Erythroblast (primary cell): ENCODE data around the gene BHLHE41.

Experiments used
- DNase-seq, 2 experiments: peaks; one replicate each; lab custom pipeline; 2025; lab: John Stamatoyannopoulos, UW
- GATA1 ChIP-seq: IDR thresholded peaks from 2 replicates; pipeline ENCODE4 v1.6.1; 2011; ENCODE audit warnings: low read depth, mild to moderate bottlenecking, control low read depth, low read length, moderate library complexity
- POLR2A ChIP-seq: IDR thresholded peaks from 2 replicates; pipeline ENCODE4 v1.6.1; 2011; ENCODE audit warnings: mild to moderate bottlenecking, low read length

The BHLHE41 gene

DNA sequence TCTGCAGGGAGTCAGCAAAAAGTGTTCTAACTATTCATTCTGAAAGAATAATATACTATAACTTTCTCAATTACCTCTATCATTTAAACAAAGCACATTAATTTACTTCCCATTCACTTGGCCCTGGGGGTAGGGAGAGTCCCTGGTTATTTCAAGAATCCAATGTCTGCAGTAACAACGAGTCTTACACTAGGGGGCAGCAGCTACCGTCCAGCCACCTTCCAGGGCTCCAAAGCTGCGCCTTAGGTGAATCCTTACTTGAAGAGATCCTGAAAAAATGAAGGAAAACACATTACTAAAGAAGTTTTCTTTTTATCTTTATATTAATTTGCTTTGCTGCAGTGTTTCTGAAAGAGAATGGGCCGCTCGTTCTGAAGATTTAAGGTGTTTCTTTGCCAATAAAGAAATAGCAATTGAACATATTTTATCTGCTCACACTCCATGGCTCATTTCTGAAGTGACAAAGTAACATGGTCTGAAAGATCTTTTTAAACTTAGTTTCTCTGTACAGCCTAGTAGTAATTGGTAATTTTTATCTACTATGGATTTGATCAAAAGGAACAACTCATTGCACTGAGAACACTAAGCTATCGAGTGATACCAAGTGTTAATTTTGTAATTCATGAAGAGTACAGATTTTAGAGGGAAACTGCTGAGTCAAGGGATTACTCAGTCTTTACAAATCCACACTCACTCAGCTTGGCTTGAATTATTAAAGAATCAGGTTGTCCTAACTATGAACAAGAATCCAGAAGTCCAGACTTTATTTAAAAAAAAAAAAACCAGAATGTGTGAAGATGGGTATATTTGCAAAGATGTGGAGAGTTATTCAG, 27.6 kb downstream of the BHLHE41 start:
- DNase-seq, result peak; percentile 62 to 79
- no peak for TF ChIP-seq POLR2A
- TF ChIP-seq GATA1, result no peak

DNA sequence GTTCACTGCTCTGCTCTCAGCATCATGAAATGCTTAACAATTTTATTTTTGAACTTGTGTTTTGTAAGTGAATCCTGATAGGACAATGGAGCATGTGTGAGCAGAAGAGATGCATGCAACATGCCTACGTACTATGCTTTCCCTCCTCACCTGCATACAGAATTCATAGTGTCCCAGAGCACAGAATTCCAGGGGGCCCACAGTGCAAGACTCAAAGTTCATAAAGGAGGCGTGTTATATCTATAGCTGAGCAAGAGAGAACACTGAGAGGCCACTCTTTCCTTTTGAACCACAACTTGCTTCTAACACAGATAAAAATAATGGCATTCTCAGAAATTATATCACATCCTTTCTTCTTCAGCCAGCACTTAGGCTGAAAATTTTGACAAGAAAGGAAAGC, 28.8 kb downstream of the BHLHE41 start:
- TF ChIP-seq POLR2A (no peak), GATA1 (no peak)
- no peak for DNase-seq

DNA sequence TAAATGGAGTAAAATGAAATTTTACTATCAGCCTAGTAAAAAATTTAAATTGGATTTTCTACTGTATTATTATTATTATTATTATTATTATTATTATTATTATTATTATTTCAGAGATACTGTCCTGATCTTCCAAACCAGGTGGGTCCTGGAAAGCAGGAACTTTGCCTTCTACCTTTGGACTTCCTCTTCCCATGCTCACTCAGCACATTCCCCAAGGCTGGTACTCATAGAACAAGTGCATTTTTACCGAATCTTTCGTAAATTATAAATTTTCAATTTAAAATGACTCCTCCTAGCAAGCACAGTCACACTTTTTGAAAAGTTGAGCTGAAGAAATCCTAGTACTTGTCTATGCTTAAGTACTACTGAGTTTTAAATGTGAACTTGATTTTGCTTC, 29.7 kb downstream of the BHLHE41 start:
- TF ChIP-seq POLR2A (no peak), GATA1 (no peak)
- DNase-seq, result no peak

DNA sequence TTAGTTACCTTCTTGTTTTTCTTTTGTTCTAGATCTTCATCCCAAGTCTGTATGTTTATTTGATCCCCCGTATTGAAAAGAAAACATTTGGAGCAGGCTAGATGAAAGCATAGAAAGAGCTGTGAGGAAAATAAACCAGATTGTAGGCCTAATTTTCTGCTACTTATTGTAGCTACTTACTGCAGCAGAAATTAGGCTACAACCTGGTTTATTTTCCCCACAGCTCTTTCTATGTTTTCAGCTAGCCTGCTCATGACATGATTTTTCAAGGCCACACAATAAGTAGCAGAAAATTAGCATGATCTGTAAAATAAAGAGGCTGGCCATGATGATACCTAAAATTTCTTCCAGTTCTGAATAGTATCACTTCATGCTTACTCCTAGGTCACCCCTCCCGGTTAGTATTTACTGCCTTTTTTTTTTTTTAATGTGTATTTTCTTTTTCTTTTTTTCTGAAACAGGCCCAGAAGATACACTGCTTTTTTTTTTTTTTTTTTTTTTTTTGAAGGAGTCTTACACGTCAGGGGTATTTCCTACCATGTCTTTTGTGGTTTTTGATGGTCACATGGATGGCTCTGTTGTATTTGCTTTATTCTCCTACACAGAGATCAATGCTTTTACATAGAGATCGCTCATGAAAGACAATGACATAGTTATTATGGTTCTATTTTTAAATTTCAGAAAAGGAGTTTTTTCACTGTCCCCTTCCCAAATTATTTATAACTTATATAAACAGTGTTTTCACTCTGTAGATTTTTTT, 32.3 kb downstream of the BHLHE41 start:
- TF ChIP-seq POLR2A (no peak), GATA1 (no peak)

DNA sequence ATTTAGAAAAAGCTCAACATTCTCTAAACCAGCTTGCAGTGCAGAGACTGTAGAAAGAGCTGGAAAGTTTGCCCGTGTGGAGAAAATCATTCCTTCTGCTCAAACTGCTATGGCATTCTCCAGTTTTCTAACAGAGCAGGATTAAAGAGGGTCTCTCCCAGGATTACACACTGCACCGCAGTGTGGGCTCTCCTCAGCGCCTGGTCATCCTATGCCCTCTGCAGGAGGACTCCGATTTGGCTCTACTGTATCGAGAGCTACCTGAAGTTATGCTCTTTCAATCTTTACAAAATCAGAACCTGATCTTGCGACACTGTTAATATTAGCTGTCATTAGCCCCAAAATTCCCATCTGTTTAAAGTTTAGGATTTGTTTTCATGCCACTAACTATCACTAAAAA, 33.0 kb downstream of the BHLHE41 start:
- no peak for DNase-seq
- TF ChIP-seq GATA1, result no peak
- TF ChIP-seq POLR2A, result no peak

More for the DNA sequence above, 32.3 kb downstream of the BHLHE41 start:
- DNase-seq, result no peak

DNA sequence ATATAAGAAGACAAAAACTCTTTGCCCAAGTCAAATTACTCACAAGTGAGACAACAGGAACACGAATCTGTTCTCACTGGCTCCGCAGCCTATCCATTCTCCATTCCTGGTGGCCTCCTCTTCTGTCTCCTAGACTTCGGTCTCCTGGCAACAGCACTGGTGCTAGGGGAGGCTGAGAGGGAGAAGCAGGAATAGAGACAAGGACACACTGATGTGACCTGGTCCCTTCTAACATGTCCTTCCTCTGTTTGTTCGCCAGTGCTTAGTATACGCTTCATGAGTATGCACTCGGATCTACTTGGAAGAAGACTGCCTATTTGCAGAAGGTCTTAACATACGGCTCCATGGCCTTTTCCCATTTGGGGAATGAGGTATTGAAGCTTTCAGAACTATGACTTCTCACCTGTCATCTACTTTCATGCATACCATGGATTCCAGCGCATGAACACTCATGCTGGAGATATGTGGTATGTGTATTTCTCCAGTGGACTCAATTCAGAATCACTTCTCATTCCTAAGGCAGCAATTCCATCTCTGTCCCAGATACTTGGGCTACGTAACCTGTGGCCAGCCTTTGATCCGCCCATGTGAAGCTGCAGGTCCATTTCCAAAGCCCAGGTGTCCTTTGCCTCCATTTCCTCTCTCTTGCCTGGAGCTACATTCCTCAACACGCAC, 33.9 kb downstream of the BHLHE41 start:
- DNase-seq, result no peak
- no peak for TF ChIP-seq GATA1
- TF ChIP-seq POLR2A, result no peak

DNA sequence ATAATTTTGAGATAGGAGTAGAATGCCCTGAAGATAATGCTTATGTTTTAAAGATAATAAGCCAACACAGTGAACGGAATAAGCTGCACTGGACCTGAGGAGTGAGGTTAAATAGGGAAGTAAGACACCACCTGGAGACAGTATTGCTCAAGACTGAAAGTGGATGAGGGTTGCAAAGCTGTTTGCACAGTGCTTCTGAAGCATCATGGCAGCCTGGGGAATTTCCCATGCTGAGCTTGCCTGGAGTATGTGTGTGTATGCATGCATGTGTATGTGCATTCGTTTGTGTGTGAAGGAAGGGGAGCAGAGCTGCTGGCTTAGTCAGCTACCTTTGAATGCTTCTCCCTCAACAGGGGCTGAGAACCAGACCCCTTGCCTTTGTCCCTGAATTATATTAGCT, 35.8 kb downstream of the BHLHE41 start:
- TF ChIP-seq GATA1, result no peak
- no peak for DNase-seq

DNA sequence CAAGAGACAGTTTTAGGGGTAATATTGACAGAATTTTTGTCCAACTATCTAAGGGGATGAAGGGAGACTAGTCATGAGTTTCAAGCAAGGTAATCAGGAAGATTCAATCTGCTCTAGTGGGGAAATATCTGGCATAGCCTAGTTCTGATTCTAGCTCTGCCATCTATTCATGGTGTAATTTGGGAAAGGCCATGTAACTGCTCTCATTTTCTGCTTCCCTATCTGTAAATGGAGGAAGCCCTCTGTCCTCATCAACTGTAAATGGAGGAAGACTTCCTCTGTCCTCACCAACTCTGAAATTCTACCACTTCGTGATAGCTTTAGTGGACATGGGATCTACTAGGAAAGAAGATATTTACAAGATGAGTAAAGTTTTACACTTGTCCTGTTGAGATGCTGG, 37.9 kb downstream of the BHLHE41 start:
- TF ChIP-seq GATA1, result no peak
- no peak for TF ChIP-seq POLR2A
- DNase-seq, result no peak

DNA sequence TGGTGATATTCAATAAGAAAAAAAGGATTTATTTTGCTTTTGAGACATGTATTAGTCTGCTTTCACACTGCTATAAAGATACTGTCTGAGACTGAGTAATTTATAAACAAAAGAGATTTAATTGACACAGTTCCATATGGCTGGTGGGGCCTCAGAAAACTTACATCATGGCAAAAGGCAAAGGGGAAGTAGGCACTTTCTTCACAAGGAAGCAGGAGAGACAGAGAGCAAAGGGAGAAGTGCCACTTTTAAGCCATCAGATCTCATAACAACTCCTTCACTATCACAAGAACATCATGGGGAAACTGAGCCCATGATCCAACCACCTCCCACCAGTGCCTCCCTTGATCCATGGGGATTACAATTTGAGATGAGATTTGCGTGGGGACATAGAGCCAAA, 43.9 kb downstream of the BHLHE41 start:
- no peak for TF ChIP-seq POLR2A
- TF ChIP-seq GATA1, result no peak
- no peak for DNase-seq

DNA sequence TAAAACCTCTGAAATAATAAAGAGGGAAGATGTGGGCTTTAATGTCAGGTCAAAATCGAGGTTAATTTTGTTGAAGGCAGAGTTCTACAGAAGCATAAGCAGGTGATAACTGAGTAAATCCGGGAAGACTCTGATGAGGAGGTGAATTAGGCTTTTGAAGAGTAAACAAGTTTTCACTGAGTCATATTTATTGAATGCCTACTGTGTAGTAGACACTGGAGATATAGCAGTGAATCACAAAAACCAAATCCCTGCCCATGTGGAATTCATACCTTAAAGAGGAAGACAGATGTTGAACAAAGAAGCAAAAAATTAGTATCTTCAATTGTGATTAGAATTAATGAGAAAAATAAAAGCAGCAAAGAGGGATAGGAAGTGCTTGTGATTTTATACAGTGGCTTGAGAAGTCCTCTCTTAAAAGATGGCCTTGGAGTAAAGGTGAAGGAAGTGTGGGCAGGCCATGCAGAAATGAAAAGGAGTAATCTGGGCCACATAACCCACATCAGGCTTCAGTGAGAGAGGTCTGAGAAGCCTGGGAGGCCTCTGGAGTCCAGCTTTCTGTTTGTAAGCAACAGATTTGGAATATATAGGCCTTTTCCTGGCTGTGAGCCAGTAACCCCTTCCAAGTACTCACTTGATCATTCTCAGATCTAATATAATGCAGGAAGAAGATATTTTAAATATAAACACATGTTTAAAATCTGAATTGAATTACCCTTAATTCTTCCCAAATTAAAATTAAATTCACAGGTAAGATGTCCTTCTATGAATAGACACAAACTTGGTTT, 46.7 kb downstream of the BHLHE41 start:
- no peak for DNase-seq
- no peak for TF ChIP-seq POLR2A
- no peak for TF ChIP-seq GATA1
